CD4-positive, CD25-positive, alpha-beta regulatory T cell (primary cell): Measurements from ENCODE around the gene EXOSC2. TPM values are rescaled to one million over a fixed set of nuclear protein-coding genes. Genes with fewer than 3 reads are reported as not detected.

Experiments
- ATAC-seq, 2 donors: fragments of 150-1000 bp; cut with Tn5 transposase; one replicate each; pipeline ENCODE4 v1.10.0; 2021; ENCODE audit warnings: low read depth in 2 of 2, moderate number of reproducible peaks in 2 of 2, moderate library complexity in 1 of 2
- DNase-seq, 3 donors: peaks; one replicate each; pipeline versions ENCODE4 v3.0.0 to v3.0.0-alpha.2; 2012 to 2022; ENCODE audit warnings: mixed read lengths in 1 of 3
- H3K27ac ChIP-seq: one replicate; pipeline ENCODE4 v1.7.0; 2013; ENCODE audit warnings: mild to moderate bottlenecking, low read length; ENCODE audit not compliant: insufficient read depth, poor library complexity, severe bottlenecking
- H3K27me3 ChIP-seq: one replicate; pipeline ENCODE4 v1.7.0; 2013; ENCODE audit warnings: low read length; ENCODE audit not compliant: control insufficient read depth, insufficient read depth
- H3K36me3 ChIP-seq: one replicate; pipeline ENCODE4 v1.7.0; 2013; ENCODE audit warnings: mild to moderate bottlenecking, low read length, moderate library complexity; ENCODE audit not compliant: control insufficient read depth, insufficient read depth
- H3K4me1 ChIP-seq: 2 replicates; pipeline ENCODE4 v1.7.0; 2013; ENCODE audit warnings: mild to moderate bottlenecking, low read length; ENCODE audit not compliant: insufficient read depth, control insufficient read depth, poor library complexity, severe bottlenecking
- H3K4me3 ChIP-seq: one replicate; pipeline ENCODE4 v1.7.0; 2013; ENCODE audit warnings: low read depth, mild to moderate bottlenecking, low read length, moderate library complexity
- H3K9me3 ChIP-seq, 2 experiments: 1 replicate in 1 of 2; 2 replicates in 1 of 2; pipeline ENCODE4 v1.7.0; 2013; ENCODE audit warnings: low read length in 2 of 2, mild to moderate bottlenecking in 1 of 2, moderate library complexity in 1 of 2; ENCODE audit not compliant: control insufficient read depth in 2 of 2
- H3K27ac Mint-ChIP-seq, 3 donors: one replicate each; pipeline ENCODE4 v1.8.0; 2020 to 2022; ENCODE audit warnings: mild to moderate bottlenecking in 3 of 3, mixed read lengths in 3 of 3, moderate library complexity in 2 of 3
- H3K27me3 Mint-ChIP-seq: one replicate; pipeline ENCODE4 v1.8.0; 2022; ENCODE audit warnings: mild to moderate bottlenecking, mixed read lengths
- H3K36me3 Mint-ChIP-seq: one replicate; pipeline ENCODE4 v1.8.0; 2020; ENCODE audit warnings: mixed read lengths
- H3K4me1 Mint-ChIP-seq, 4 donors: one replicate each; pipeline ENCODE4 v1.8.0; 2020 to 2022; ENCODE audit warnings: mixed read lengths in 4 of 4, mild to moderate bottlenecking in 1 of 4
- H3K4me3 Mint-ChIP-seq, 4 donors: one replicate each; pipeline ENCODE4 v1.8.0; 2020 to 2022; ENCODE audit warnings: mild to moderate bottlenecking in 4 of 4, mixed read lengths in 4 of 4, moderate library complexity in 3 of 4
- H3K9me3 Mint-ChIP-seq, 7 donors: one replicate each; pipeline ENCODE4 v1.8.0; 2020 to 2022; ENCODE audit warnings: mixed read lengths in 7 of 7, mild to moderate bottlenecking in 3 of 7, moderate library complexity in 2 of 7
- polyA plus RNA-seq, 4 donors: library from polyadenylated mRNA; unstranded; fragments of 300-500 nt; fragmentation: Illumina TruSeq; gene quantifications; one replicate each; pipeline ENCODE4 v1.2.3, GENCODE V29; 2021
- total RNA-seq: library from RNA; stranded (reverse); gene quantifications from one replicate; pipeline ENCODE4 v1.2.3, GENCODE V29; 2022

Gene EXOSC2
- total and polyA plus RNA-seq, 5 donors from 2014 or later, result 24.1 to 47.1 (median 28.6) TPM

- H3K36me3 Mint-ChIP-seq, result peaks cover 10% of the 10 kb centered on the region
- Histone ChIP-seq H3K36me3 (no peaks in the 10 kb centered on the region), H3K27me3 (no peaks in the 10 kb centered on the region), H3K4me1 (no peaks in the 10 kb centered on the region), H3K4me3 (no peak overlapping the region), H3K27ac (no peak overlapping the region), H3K9me3 (no peaks in the 10 kb centered on the region)
- DNase-seq (no peak), ATAC-seq (no peak)
- H3K9me3 Mint-ChIP-seq, result peaks cover 0 to 1% (median 0%) of the 10 kb centered on the region in 7 donors
- peaks cover 23 to 40% (median 27%) of the 10 kb centered on the region in 4 donors for H3K4me1 Mint-ChIP-seq
- no peaks in the 10 kb centered on the region for H3K27me3 Mint-ChIP-seq
- H3K27ac Mint-ChIP-seq, result no peak overlapping the region
- no peak overlapping the region for H3K4me3 Mint-ChIP-seq
Measured at GRCh38 chr9:130731355-130731754, 37.8 kb downstream of the EXOSC2 start.

GRCh38 chr9:130732136-130732535, 38.6 kb downstream of the EXOSC2 start:
- DNase-seq (no peak), ATAC-seq (no peak)
- Histone ChIP-seq H3K4me3 (no peak overlapping the region), H3K27ac (no peak overlapping the region), H3K4me1 (no peaks in the 10 kb centered on the region), H3K9me3 (no peaks in the 10 kb centered on the region), H3K36me3 (no peaks in the 10 kb centered on the region), H3K27me3 (no peaks in the 10 kb centered on the region)
- H3K36me3 Mint-ChIP-seq, result peaks cover 10% of the 10 kb centered on the region
- peaks cover 0 to 1% (median 0%) of the 10 kb centered on the region in 7 donors for H3K9me3 Mint-ChIP-seq
- H3K27ac Mint-ChIP-seq, result peak overlapping the region in 1 of 3 donors; percentile 65
- peaks cover 21 to 35% (median 28%) of the 10 kb centered on the region in 4 donors for H3K4me1 Mint-ChIP-seq
- no peaks in the 10 kb centered on the region for H3K27me3 Mint-ChIP-seq
- H3K4me3 Mint-ChIP-seq, result no peak overlapping the region

- Histone ChIP-seq H3K27ac (no peak overlapping the region), H3K9me3 (no peaks in the 10 kb centered on the region), H3K4me3 (no peak overlapping the region), H3K4me1 (no peaks in the 10 kb centered on the region), H3K27me3 (no peaks in the 10 kb centered on the region), H3K36me3 (no peaks in the 10 kb centered on the region)
- ATAC-seq (no peak), DNase-seq (no peak)
- Mint-ChIP-seq H3K27ac (peak overlapping the region in 1 of 3 donors; percentile 65), H3K9me3 (peaks cover 0 to 1% (median 0%) of the 10 kb centered on the region in 7 donors), H3K36me3 (peaks cover 10% of the 10 kb centered on the region), H3K4me3 (no peak overlapping the region), H3K27me3 (no peaks in the 10 kb centered on the region), H3K4me1 (peaks cover 21 to 35% (median 28%) of the 10 kb centered on the region in 4 donors)
Measured at GRCh38 chr9:130732793-130733221, 39.2 kb downstream of the EXOSC2 start.

- no peaks in the 10 kb centered on the region for H3K9me3 ChIP-seq
- H3K27me3 ChIP-seq, result no peaks in the 10 kb centered on the region
- no peak overlapping the region for H3K4me3 ChIP-seq
- Mint-ChIP-seq H3K27ac (no peak overlapping the region), H3K4me1 (peaks cover 18 to 25% (median 23%) of the 10 kb centered on the region in 4 donors), H3K27me3 (no peaks in the 10 kb centered on the region), H3K36me3 (peaks cover 18% of the 10 kb centered on the region), H3K4me3 (no peak overlapping the region), H3K9me3 (no peaks in the 10 kb centered on the region)
- H3K4me1 ChIP-seq, result no peaks in the 10 kb centered on the region
- H3K36me3 ChIP-seq, result no peaks in the 10 kb centered on the region
- no peak overlapping the region for H3K27ac ChIP-seq
- ATAC-seq (no peak), DNase-seq (no peak)
Measured at GRCh38 chr9:130735566-130735965, 42.0 kb downstream of the EXOSC2 start.

- Histone ChIP-seq H3K27me3 (no peaks in the 10 kb centered on the region), H3K36me3 (no peaks in the 10 kb centered on the region), H3K4me3 (no peak overlapping the region), H3K27ac (no peak overlapping the region), H3K9me3 (no peaks in the 10 kb centered on the region), H3K4me1 (no peaks in the 10 kb centered on the region)
- ATAC-seq, result no peak
- Mint-ChIP-seq H3K36me3 (peaks cover 24% of the 10 kb centered on the region), H3K4me3 (no peak overlapping the region), H3K9me3 (no peaks in the 10 kb centered on the region), H3K27ac (no peak overlapping the region), H3K27me3 (no peaks in the 10 kb centered on the region), H3K4me1 (peaks cover 10 to 20% (median 17%) of the 10 kb centered on the region in 4 donors)
- DNase-seq, result no peak
Measured at GRCh38 chr9:130736834-130737233, 43.3 kb downstream of the EXOSC2 start.

GRCh38 chr9:130738281-130738680, 44.7 kb downstream of the EXOSC2 start:
- H3K36me3 ChIP-seq, result no peaks in the 10 kb centered on the region
- no peaks in the 10 kb centered on the region for H3K27me3 Mint-ChIP-seq
- no peaks in the 10 kb centered on the region for H3K27me3 ChIP-seq
- H3K27ac ChIP-seq, result no peak overlapping the region
- H3K4me1 Mint-ChIP-seq, result peaks cover 0 to 12% (median 6%) of the 10 kb centered on the region in 4 donors
- ATAC-seq (no peak), DNase-seq (no peak)
- H3K4me1 ChIP-seq, result no peaks in the 10 kb centered on the region
- no peak overlapping the region for H3K4me3 Mint-ChIP-seq
- H3K9me3 ChIP-seq, result no peaks in the 10 kb centered on the region
- H3K9me3 Mint-ChIP-seq, result no peaks in the 10 kb centered on the region
- H3K4me3 ChIP-seq, result no peak overlapping the region
- no peak overlapping the region for H3K27ac Mint-ChIP-seq
- peaks cover 19% of the 10 kb centered on the region for H3K36me3 Mint-ChIP-seq

- no peak overlapping the region for H3K27ac ChIP-seq
- H3K4me1 Mint-ChIP-seq, result peaks cover 0 to 13% (median 6%) of the 10 kb centered on the region in 4 donors
- peak overlapping the region in 1 of 3 donors; percentile 31 for H3K27ac Mint-ChIP-seq
- DNase-seq (no peak), ATAC-seq (no peak)
- no peaks in the 10 kb centered on the region for H3K4me1 ChIP-seq
- no peak overlapping the region for H3K4me3 ChIP-seq
- no peaks in the 10 kb centered on the region for H3K27me3 ChIP-seq
- no peaks in the 10 kb centered on the region for H3K9me3 Mint-ChIP-seq
- no peak overlapping the region for H3K4me3 Mint-ChIP-seq
- H3K27me3 Mint-ChIP-seq, result no peaks in the 10 kb centered on the region
- no peaks in the 10 kb centered on the region for H3K36me3 ChIP-seq
- H3K9me3 ChIP-seq, result no peaks in the 10 kb centered on the region
- H3K36me3 Mint-ChIP-seq, result peaks cover 19% of the 10 kb centered on the region
Measured at GRCh38 chr9:130739081-130739480, 45.5 kb downstream of the EXOSC2 start.

GRCh38 chr9:130740218-130741023, 46.8 kb downstream of the EXOSC2 start:
- Histone ChIP-seq H3K4me1 (no peaks in the 10 kb centered on the region), H3K9me3 (no peaks in the 10 kb centered on the region), H3K4me3 (no peak overlapping the region), H3K36me3 (no peaks in the 10 kb centered on the region), H3K27me3 (no peaks in the 10 kb centered on the region), H3K27ac (no peak overlapping the region)
- no peak overlapping the region for H3K27ac Mint-ChIP-seq
- no peaks in the 10 kb centered on the region for H3K27me3 Mint-ChIP-seq
- ATAC-seq (no peak), DNase-seq (no peak)
- H3K9me3 Mint-ChIP-seq, result no peaks in the 10 kb centered on the region
- peaks cover 0 to 13% (median 8%) of the 10 kb centered on the region in 4 donors for H3K4me1 Mint-ChIP-seq
- H3K4me3 Mint-ChIP-seq, result no peak overlapping the region
- peaks cover 15% of the 10 kb centered on the region for H3K36me3 Mint-ChIP-seq
